Muscle of leg (tissue), 11 donors: ENCODE measurements around the gene MYO9A. TPM values are rescaled to one million over a fixed set of nuclear protein-coding genes. Genes with fewer than 3 reads are reported as not detected.
"Not testable (repeated sequence)": the region's sequence is repeated elsewhere in the genome, so short reads cannot be mapped to it uniquely, and the experiment has no call there.

ENCODE experiments used
- DNase-seq: peaks from one replicate; pipeline ENCODE4 v3.0.0; 2013
- H3K27ac ChIP-seq: one replicate; pipeline ENCODE4 v1.5.1; 2013; ENCODE audit warnings: mild to moderate bottlenecking, low read length, control low read depth
- H3K27me3 ChIP-seq: one replicate; pipeline ENCODE4 v1.6.1; 2013; ENCODE audit warnings: low read length; ENCODE audit not compliant: control insufficient read depth, insufficient read depth
- H3K36me3 ChIP-seq: one replicate; pipeline ENCODE4 v1.6.1; 2013; ENCODE audit warnings: low read length; ENCODE audit not compliant: control insufficient read depth, insufficient read depth
- H3K4me1 ChIP-seq: one replicate; pipeline ENCODE4 v1.6.1; 2013; ENCODE audit warnings: low read length; ENCODE audit not compliant: control insufficient read depth, insufficient read depth
- H3K4me3 ChIP-seq: one replicate; pipeline ENCODE4 v1.5.1; 2013; ENCODE audit warnings: low read length, control low read depth
- H3K9me3 ChIP-seq: replicated peaks from 2 replicates; pipeline ENCODE4 v1.6.1; 2013; ENCODE audit warnings: low read depth, low read length; ENCODE audit not compliant: control insufficient read depth
- WGBS: methylation state at CpG from one replicate; pipeline ENCODE4 v1.1.5; 2013; ENCODE audit warnings: missing lambda C conversion rate; ENCODE audit not compliant: insufficient coverage; 5-methylcytosine and 5-hydroxymethylcytosine counted together
- polyA plus RNA-seq, 8 donors: library from polyadenylated mRNA; unstranded; fragments of 120-200 nt; gene quantifications; one replicate each; pipeline versions ENCODE4 v1.2.1 to v1.2.3, GENCODE V29; 2013; ENCODE audit warnings: inconsistent platforms in 1 of 8, low replicate concordance in 1 of 8; ENCODE audit not compliant: insufficient read length in 8 of 8, insufficient read depth in 1 of 8
- total RNA-seq: library from RNA; stranded (reverse); fragments of 120-200 nt; gene quantifications from one replicate; pipeline ENCODE4 v1.2.4, GENCODE V29; 2013

Gene MYO9A
- total and polyA plus RNA-seq, 9 donors: 18.6 to 63.8 (median 28.1) TPM

DNA sequence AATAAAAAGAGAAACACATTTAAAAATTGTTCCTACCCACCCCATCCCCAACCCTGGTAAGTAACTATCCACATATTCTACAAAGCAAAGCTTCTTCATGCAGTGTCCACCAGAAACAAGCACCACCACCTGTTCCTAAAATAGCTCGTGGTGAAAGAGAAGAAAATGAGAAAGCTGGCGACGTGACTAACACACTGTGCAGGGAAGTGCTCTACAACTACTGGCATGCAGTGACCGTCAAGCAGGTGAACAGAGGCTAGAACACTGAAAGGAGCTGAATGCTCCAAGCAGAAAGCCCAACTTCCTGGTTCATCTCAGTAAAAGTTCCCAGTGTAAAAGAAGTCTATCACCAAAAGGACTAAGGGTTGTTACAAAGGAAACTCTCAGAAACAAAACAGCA, 226.9 kb downstream of the MYO9A start:
- DNase-seq: peak; percentile 46
- no peak overlapping the region for H3K27ac ChIP-seq
- 73% methylated on average over 3 of the region's 4 CpGs for WGBS

GRCh38 chr15:71889947-71890346, 228.0 kb downstream of the MYO9A start:
- H3K4me1 ChIP-seq: no peaks in the 10 kb centered on the region
- H3K27ac ChIP-seq: no peak overlapping the region
- no peaks in the 10 kb centered on the region for H3K9me3 ChIP-seq
- no CpG with 5 or more reads among the region's 1 CpG for WGBS
- no peak for DNase-seq
- H3K27me3 ChIP-seq: no peaks in the 10 kb centered on the region
- peaks cover 22% of the 10 kb centered on the region for H3K36me3 ChIP-seq
- no peak overlapping the region for H3K4me3 ChIP-seq

More for the DNA sequence above, 226.9 kb downstream of the MYO9A start:
- Histone ChIP-seq H3K27me3 (no peaks in the 10 kb centered on the region), H3K4me3 (no peak overlapping the region), H3K9me3 (no peaks in the 10 kb centered on the region), H3K4me1 (no peaks in the 10 kb centered on the region), H3K36me3 (peaks cover 22% of the 10 kb centered on the region)

- H3K4me3 ChIP-seq: no peak overlapping the region
- H3K36me3 ChIP-seq: peaks cover 22% of the 10 kb centered on the region
- no peaks in the 10 kb centered on the region for H3K27me3 ChIP-seq
- H3K4me1 ChIP-seq: no peaks in the 10 kb centered on the region
- no peaks in the 10 kb centered on the region for H3K9me3 ChIP-seq
- DNase-seq: peak; percentile 3
- no peak overlapping the region for H3K27ac ChIP-seq
Observed at GRCh38 chr15:71889385-71889784, 228.6 kb downstream of the MYO9A start.

GRCh38 chr15:71888797-71889196, 229.2 kb downstream of the MYO9A start:
- H3K36me3 ChIP-seq: peaks cover 22% of the 10 kb centered on the region

DNA sequence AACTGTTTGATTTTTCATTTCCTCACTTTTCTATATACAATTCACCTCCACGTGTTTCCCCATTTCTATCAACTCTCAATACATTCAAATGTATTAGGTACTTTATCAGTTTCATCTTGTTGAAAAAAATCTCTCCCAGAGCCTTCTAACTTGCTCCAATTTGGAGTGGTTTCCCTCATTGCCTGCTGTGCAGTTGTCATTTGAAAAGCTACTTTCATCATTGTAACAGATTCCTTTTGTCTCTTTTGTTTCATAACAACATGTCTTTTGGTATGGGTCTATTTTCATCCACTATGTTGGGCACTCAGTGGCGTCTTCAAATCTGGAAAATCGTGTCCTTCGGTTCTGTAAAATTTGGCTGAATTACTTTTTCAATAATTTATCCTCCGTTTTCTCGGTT, 232.6 kb downstream of the MYO9A start:
- WGBS: 96% methylated on average over 3 of the region's 6 CpGs
- DNase-seq: no peak
- H3K27ac ChIP-seq: no peak overlapping the region
- H3K9me3 ChIP-seq: no peaks in the 10 kb centered on the region
- peaks cover 21% of the 10 kb centered on the region for H3K36me3 ChIP-seq
- H3K4me1 ChIP-seq: no peaks in the 10 kb centered on the region
- H3K27me3 ChIP-seq: no peaks in the 10 kb centered on the region
- H3K4me3 ChIP-seq: no peak overlapping the region

More at GRCh38 chr15:71888797-71889196, 229.2 kb downstream of the MYO9A start:
- 83% methylated on average over 1 of the region's 1 CpG for WGBS
- Histone ChIP-seq H3K9me3 (no peaks in the 10 kb centered on the region), H3K4me3 (no peak overlapping the region), H3K27ac (no peak overlapping the region), H3K27me3 (no peaks in the 10 kb centered on the region), H3K4me1 (no peaks in the 10 kb centered on the region)
- no peak for DNase-seq

DNA sequence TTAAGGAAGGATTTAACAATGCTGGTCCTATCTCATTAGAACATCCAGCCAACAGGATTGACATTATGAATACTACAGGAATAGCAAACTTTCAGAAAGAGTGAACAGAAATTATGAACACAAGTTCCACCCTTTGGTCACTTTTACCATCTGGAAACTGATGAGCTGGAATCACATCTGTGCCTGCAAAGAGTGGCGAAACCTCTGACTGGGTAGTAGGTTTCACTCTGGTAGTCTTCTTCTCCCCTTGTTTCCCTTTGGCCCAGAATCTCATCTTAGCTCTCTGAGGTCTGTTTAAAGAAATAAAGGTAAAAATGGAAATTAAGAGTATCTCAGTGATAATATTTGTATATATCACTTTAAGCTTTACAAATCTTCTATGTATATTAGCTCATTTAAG, 234.5 kb downstream of the MYO9A start:
- H3K27me3 ChIP-seq: no peaks in the 10 kb centered on the region
- 100% methylated on average over 1 of the region's 1 CpG for WGBS
- H3K27ac ChIP-seq: no peak overlapping the region
- H3K9me3 ChIP-seq: no peaks in the 10 kb centered on the region
- DNase-seq: no peak
- H3K4me1 ChIP-seq: no peaks in the 10 kb centered on the region
- H3K4me3 ChIP-seq: no peak overlapping the region
- peaks cover 19% of the 10 kb centered on the region for H3K36me3 ChIP-seq

DNA sequence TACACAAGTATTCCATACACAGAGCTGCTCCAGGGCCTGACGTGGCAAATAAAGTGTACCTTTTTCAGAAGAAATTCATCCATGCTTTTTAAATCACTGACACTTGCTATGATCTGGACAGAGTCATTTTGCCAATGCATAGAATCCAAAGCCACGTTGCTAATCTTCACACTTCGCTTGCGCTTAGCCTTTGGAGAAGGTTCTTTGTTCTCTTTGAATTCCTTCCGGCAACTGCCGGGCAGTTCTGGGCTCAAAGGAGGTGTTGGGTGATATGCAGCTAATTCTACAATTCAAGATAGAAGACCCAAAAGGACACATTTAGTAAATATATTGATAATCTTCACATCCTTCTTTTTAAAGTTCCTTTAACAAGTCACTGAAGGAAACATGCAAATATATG, 237.7 kb downstream of the MYO9A start:
- Histone ChIP-seq H3K9me3 (no peaks in the 10 kb centered on the region), H3K36me3 (peaks cover 21% of the 10 kb centered on the region), H3K27ac (no peak overlapping the region), H3K4me1 (no peaks in the 10 kb centered on the region), H3K4me3 (no peak overlapping the region), H3K27me3 (no peaks in the 10 kb centered on the region)
- DNase-seq: no peak
- 67% methylated on average over 1 of the region's 6 CpGs for WGBS

DNA sequence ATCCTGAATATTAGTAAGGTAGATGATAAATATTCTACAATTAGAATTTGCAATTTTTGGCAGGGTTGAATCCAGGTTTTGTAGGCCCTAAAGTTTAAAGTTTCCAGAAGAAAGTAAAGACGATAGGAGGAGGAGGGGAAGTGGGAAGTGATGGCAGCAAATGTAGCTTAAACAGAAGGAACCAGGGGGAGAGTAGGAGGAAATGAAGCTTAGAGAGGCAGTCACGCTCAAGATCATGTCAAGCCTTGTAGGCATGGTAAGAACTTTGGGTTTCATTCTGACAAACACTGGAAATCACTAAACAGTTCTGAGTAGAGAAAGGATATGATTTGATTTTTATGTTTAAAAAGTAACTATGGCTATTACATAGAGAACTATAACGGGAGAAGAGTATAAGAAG, 243.7 kb downstream of the MYO9A start:
- H3K27ac ChIP-seq: no peak overlapping the region
- peaks cover 12% of the 10 kb centered on the region for H3K36me3 ChIP-seq
- H3K9me3 ChIP-seq: no peaks in the 10 kb centered on the region
- DNase-seq: no peak
- H3K4me3 ChIP-seq: no peak overlapping the region
- no peaks in the 10 kb centered on the region for H3K4me1 ChIP-seq
- H3K27me3 ChIP-seq: no peaks in the 10 kb centered on the region
- 71% methylated on average over 1 of the region's 3 CpGs for WGBS

DNA sequence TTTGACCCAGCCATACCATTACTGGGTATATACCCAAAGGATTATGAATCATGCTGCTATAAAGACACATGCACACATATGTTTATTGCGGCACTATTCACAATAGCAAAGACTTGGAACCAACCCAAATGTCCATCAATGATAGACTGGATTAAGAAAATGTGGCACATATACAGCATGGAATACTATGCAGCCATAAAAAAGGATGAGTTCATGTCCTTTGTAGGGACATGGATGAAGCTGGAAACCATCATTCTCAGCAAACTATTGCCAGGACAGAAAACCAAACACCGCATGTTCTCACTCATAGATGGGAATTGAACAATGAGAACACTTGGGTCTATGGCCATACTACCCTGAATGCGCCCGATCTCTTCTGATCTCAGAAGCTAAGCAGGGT, 259.7 kb downstream of the MYO9A start:
- H3K9me3 ChIP-seq, H3K36me3 ChIP-seq: not testable (repeated sequence)
- no CpG with 5 or more reads among the region's 4 CpGs for WGBS

DNA sequence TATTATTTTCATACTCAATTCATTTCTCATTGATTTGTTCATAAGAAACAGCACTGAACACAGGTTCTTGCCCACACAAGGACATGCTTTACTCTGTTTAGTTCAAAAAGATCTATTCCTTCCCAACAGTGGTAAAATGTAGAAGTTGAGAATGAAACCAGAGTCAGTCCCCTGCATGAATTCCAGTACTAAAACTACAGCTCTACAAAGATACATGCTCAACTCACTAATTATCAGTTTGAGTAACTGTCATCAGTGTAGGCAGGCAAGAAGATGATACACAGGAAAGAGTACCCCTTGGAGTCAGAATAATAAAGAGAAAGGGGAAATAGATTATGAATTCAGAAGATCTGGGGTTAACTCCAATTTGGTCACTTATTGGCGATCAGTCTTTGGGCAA, 264.4 kb downstream of the MYO9A start:
- Histone ChIP-seq H3K4me1 (no peaks in the 10 kb centered on the region), H3K27me3 (no peaks in the 10 kb centered on the region), H3K27ac (no peak overlapping the region), H3K36me3 (peaks cover 26% of the 10 kb centered on the region), H3K4me3 (no peak overlapping the region), H3K9me3 (no peaks in the 10 kb centered on the region)
- DNase-seq: no peak
- no CpG with 5 or more reads among the region's 1 CpG for WGBS

More for the DNA sequence above, 259.7 kb downstream of the MYO9A start:
- H3K4me1 ChIP-seq, H3K4me3 ChIP-seq, H3K27ac ChIP-seq, H3K27me3 ChIP-seq, DNase-seq: not testable (repeated sequence)

GRCh38 chr15:71844916-71845315, 273.0 kb downstream of the MYO9A start:
- no CpG with 5 or more reads among the region's 2 CpGs for WGBS
- H3K27ac ChIP-seq: no peak overlapping the region
- DNase-seq: no peak
- H3K27me3 ChIP-seq: no peaks in the 10 kb centered on the region
- no peak overlapping the region for H3K4me3 ChIP-seq
- no peaks in the 10 kb centered on the region for H3K9me3 ChIP-seq
- H3K36me3 ChIP-seq: peaks cover 31% of the 10 kb centered on the region
- H3K4me1 ChIP-seq: no peaks in the 10 kb centered on the region
